Measurements from ENCODE around the gene LGALS14. TPM values are rescaled to one million over a fixed set of nuclear protein-coding genes. Genes with fewer than 3 reads are reported as not detected.

The LGALS14 gene
- total RNA-seq, 2 donors from 2014 or later: not detected

- ATAC-seq (no peak), DNase-seq (no peak)
- H3K9me3 ChIP-seq: no peaks in the 10 kb centered on the region
- 84 to 89% methylated on average over 5 of the region's 5 CpGs for WGBS, 2 donors
- no peak overlapping the region for H3K27ac ChIP-seq
- peaks cover 12% of the 10 kb centered on the region for H3K4me1 ChIP-seq
- H3K36me3 ChIP-seq (replicated peaks in 1 of 2; ENCODE audit: insufficient read depth in 1 of 2, low read depth in 2 of 2): no peaks in the 10 kb centered on the region
- no peak overlapping the region for H3K4me3 ChIP-seq
- intact Hi-C loops (cut with DNase I): no loop called here
- no peaks in the 10 kb centered on the region for H3K27me3 ChIP-seq
- TF ChIP-seq CTCF (IDR thresholded peaks at IDR 0.05): no peak
These were observed 45.7 kb downstream of the LGALS14 start for GRCh38 chr19:39749981-39750380.

GRCh38 chr19:39752390-39752789, 48.1 kb downstream of the LGALS14 start:
- no peak for ATAC-seq
- DNase-seq: no peak
- intact Hi-C loops (cut with DNase I): no loop called here
- no peaks in the 10 kb centered on the region for H3K27me3 ChIP-seq
- H3K4me3 ChIP-seq: no peak overlapping the region
- no peaks in the 10 kb centered on the region for H3K36me3 ChIP-seq (replicated peaks in 1 of 2; ENCODE audit: insufficient read depth in 1 of 2, low read depth in 2 of 2)
- H3K4me1 ChIP-seq: peaks cover 3% of the 10 kb centered on the region
- H3K9me3 ChIP-seq: no peaks in the 10 kb centered on the region
- TF ChIP-seq CTCF (IDR thresholded peaks at IDR 0.05): no peak
- TF ChIP-seq POLR2A (IDR thresholded peaks at IDR 0.05): no peak
- H3K27ac ChIP-seq: no peak overlapping the region

GRCh38 chr19:39752795-39753194, 48.5 kb downstream of the LGALS14 start:
- intact Hi-C loops (cut with DNase I): no loop called here
- Histone ChIP-seq H3K27ac (no peak overlapping the region), H3K9me3 (no peaks in the 10 kb centered on the region)

GRCh38 chr19:39754544-39754943, 50.3 kb downstream of the LGALS14 start:
- H3K27ac ChIP-seq: no peak overlapping the region
- no peaks in the 10 kb centered on the region for H3K36me3 ChIP-seq (replicated peaks in 1 of 2; ENCODE audit: insufficient read depth in 1 of 2, low read depth in 2 of 2)
- no peak for ATAC-seq
- WGBS, 2 donors: 79 to 84% methylated on average over 2 of the region's 2 CpGs
- no peaks in the 10 kb centered on the region for H3K4me1 ChIP-seq
- no peak for DNase-seq
- no peak for TF ChIP-seq CTCF (IDR thresholded peaks at IDR 0.05)
- no peak for TF ChIP-seq POLR2A (IDR thresholded peaks at IDR 0.05)
- no peak overlapping the region for H3K4me3 ChIP-seq
- intact Hi-C loops (cut with DNase I): no loop called here
- H3K27me3 ChIP-seq: no peaks in the 10 kb centered on the region
- H3K9me3 ChIP-seq: no peaks in the 10 kb centered on the region

More at GRCh38 chr19:39752795-39753194, 48.5 kb downstream of the LGALS14 start:
- no peak overlapping the region for H3K4me3 ChIP-seq
- no peak for TF ChIP-seq POLR2A (IDR thresholded peaks at IDR 0.05)
- no peak for TF ChIP-seq CTCF (IDR thresholded peaks at IDR 0.05)
- H3K27me3 ChIP-seq: no peaks in the 10 kb centered on the region
- DNase-seq (no peak), ATAC-seq (no peak)
- H3K4me1 ChIP-seq: no peaks in the 10 kb centered on the region
- no peaks in the 10 kb centered on the region for H3K36me3 ChIP-seq (replicated peaks in 1 of 2; ENCODE audit: insufficient read depth in 1 of 2, low read depth in 2 of 2)

- no peaks in the 10 kb centered on the region for H3K36me3 ChIP-seq (replicated peaks in 1 of 2; ENCODE audit: insufficient read depth in 1 of 2, low read depth in 2 of 2)
- intact Hi-C loops (cut with DNase I): no loop called here
- no peak overlapping the region for H3K4me3 ChIP-seq
- 56 to 64% methylated on average over 3 of the region's 3 CpGs for WGBS, 2 donors
- TF ChIP-seq CTCF (IDR thresholded peaks at IDR 0.05): no peak
- TF ChIP-seq POLR2A (IDR thresholded peaks at IDR 0.05): no peak
- no peaks in the 10 kb centered on the region for H3K27me3 ChIP-seq
- H3K4me1 ChIP-seq: no peaks in the 10 kb centered on the region
- DNase-seq (no peak), ATAC-seq (no peak)
- H3K9me3 ChIP-seq: no peaks in the 10 kb centered on the region
- no peak overlapping the region for H3K27ac ChIP-seq
These were observed 50.7 kb downstream of the LGALS14 start for GRCh38 chr19:39754971-39755370.

Small RNA genes within 50 kb of the gene (small RNA-seq; reads per million reads assigned to genes)
- gene RPS29P27: not detected

Other genes with a start within 250 kb of the LGALS14 start
- gene TIMM50, start 223.6 kb upstream of the LGALS14 start, total RNA-seq: 10 to 100 TPM; 30.4 to 50.8 TPM
- gene DLL3, start 205.5 kb upstream of the LGALS14 start, total RNA-seq: not detected
- not detected for gene SELENOV, start 189.3 kb upstream of the LGALS14 start, total RNA-seq
- 1 to 10 TPM; 2.0 to 3.9 TPM for gene EID2B, start 171.6 kb upstream of the LGALS14 start, total RNA-seq
- 10 to 100 TPM in 1 of 2 donors, 1 to 10 TPM in 1; 7.3 to 13.5 TPM for gene EID2, start 164.3 kb upstream of the LGALS14 start, total RNA-seq
- not detected for gene LGALS13, start 102.0 kb upstream of the LGALS14 start, total RNA-seq
- gene LGALS16, start 48.6 kb upstream of the LGALS14 start, total RNA-seq: not detected
- gene CLC, start 33.5 kb downstream of the LGALS14 start, total RNA-seq: not detected
- gene LEUTX, start 74.4 kb downstream of the LGALS14 start, total RNA-seq: not detected
- gene DYRK1B, start 129.7 kb downstream of the LGALS14 start, total RNA-seq: 10 to 100 TPM; 11.9 to 21.1 TPM
- gene FBL, start 141.9 kb downstream of the LGALS14 start, total RNA-seq: 100 to 1,000 TPM in 1 of 2 donors, 10 to 100 TPM in 1; 90.3 to 118 TPM
- 10 to 100 TPM; 19.4 to 24.1 TPM for gene FCGBP, start 230.2 kb downstream of the LGALS14 start, total RNA-seq

Measured in body of pancreas (tissue), 4 donors.